HPDE6-E6E7 (cell line): ENCODE data around the gene XCL1.

Experiments used
- DNase-seq: peaks from one replicate; pipeline ENCODE4 v3.0.0; 2011; ENCODE audit warnings: missing footprints; ENCODE audit errors: extremely low spot score

The XCL1 gene

DNA sequence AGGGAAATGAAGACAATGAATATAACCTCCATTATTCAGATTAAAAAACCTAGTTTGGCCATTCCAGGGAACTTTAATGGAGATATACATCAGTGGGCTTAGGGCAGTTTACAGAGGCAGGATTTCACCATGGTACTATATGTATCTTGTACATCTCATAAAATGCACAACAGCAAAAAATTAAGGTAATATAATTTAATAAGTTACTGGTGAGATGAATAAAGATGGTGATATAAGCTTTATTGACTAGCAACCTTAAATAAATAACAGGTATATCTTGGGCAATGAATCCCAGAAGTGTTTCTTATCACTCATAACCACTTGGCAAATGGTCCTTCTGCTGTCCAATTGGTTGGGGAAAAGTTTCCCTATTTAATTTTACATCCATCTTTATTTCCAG is 29.0 kb downstream of the XCL1 start:
- no peak for DNase-seq

- no peak for DNase-seq
Observed at GRCh38 chr1:168606096-168606495, 29.7 kb downstream of the XCL1 start.

- DNase-seq, result no peak
Observed at GRCh38 chr1:168607872-168608428, 31.5 kb downstream of the XCL1 start.

GRCh38 chr1:168608796-168609715 is 32.7 kb downstream of the XCL1 start:
- no peak for DNase-seq

GRCh38 chr1:168609741-168610510 is 33.5 kb downstream of the XCL1 start:
- DNase-seq, result no peak

GRCh38 chr1:168613038-168613451 is 36.6 kb downstream of the XCL1 start:
- DNase-seq, result no peak

DNA sequence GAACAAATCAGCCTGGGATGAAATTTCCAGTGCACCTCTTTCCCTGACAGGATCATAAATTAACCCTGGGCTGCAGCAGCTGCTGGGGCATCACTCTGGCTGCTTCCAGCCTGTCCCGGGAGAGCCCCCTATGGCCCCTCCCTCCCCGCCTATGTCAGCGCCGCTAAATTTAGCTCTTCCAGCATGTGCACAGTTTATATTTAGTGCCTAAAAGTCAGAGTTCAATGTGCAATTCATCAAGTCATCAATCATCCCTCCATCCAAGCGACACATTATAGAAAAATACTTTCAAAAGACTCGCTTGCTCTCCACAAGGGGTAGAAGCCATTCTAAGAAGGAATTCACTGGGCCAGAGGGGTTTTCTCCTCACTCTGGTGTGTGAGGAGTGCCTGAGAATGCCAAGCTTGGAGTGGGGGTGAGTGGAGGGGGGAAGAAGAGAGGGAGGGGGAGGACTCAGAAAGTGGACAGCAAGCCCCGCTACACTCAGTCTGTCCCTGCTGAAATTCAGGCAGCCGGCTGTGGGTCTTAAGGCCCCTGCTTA is 37.4 kb downstream of the XCL1 start:
- no peak for DNase-seq

- no peak for DNase-seq
Observed at GRCh38 chr1:168614235-168614634, 37.8 kb downstream of the XCL1 start.

- DNase-seq, result no peak
Observed at GRCh38 chr1:168615965-168616364, 39.6 kb downstream of the XCL1 start.

- DNase-seq, result no peak
Observed at GRCh38 chr1:168617974-168618750, 41.8 kb downstream of the XCL1 start.

GRCh38 chr1:168618886-168619285 is 42.5 kb downstream of the XCL1 start:
- DNase-seq, result no peak

GRCh38 chr1:168621356-168621755 is 45.0 kb downstream of the XCL1 start:
- DNase-seq, result no peak

GRCh38 chr1:168623003-168623828 is 46.8 kb downstream of the XCL1 start:
- DNase-seq, result peak; percentile 64

DNA sequence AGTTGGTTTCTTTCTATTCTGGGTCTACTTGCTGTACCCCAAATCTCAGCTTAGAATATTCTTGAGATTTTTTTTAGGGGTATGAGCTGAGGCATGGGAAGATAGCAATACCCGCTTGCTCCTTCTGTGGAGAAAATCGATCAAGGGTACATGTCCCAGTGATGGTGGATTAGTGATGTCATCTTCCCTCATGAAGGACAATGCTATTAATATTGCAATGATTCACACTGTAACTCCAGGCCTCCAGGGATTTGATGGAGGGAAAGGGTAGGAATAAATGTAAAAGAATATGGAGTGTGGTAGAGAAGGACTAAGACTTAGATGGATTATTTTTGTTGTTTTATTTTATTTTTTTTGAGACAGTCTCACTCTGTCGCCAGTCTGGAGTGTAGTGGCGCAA is 47.4 kb downstream of the XCL1 start:
- no peak for DNase-seq

DNA sequence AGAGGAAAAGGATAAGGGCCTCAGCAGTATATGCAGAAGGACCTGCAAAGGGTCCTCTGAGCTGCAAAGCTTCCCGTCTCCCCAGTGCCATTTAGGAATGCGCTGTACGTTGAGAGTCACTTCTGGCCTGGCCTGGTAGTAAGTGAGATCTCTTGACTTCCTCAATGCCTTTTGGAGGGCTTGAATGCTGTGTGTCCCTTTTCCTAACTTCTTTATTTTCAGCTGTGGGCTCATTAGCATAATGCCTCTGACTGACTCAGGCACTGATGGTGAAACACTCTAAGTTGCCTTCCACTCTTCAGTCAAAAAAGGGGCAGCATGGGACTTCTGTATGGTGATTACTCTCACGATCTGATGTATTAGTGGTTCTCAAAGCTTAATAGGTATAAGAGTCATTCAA is 49.9 kb downstream of the XCL1 start:
- DNase-seq, result no peak

GRCh38 chr1:168627370-168627769 is 51.0 kb downstream of the XCL1 start:
- no peak for DNase-seq

- peak; percentile 77 for DNase-seq
Observed at GRCh38 chr1:168628807-168629206, 52.4 kb downstream of the XCL1 start.

DNA sequence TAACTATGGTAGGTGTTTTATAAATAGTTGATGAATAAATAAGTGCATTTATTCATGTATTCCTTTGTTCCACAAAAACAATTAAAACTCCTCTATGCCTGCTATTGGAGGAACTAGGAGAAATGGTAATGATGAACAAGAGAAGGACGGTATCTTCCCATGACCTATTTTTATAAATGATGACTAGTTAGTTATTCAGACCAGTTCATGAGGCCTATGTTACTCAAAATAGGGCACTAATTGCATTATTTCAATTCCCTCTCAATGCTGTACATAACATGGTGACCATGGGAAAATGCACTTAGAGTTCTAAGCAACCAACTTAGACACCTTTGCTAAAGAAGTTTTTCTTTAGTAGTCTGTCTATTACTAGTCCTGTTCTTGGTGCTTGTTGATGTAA is 53.1 kb downstream of the XCL1 start:
- no peak for DNase-seq
